ENCODE results near the gene TCF4. TPM values are rescaled to one million over a fixed set of nuclear protein-coding genes. Genes with fewer than 3 reads are reported as not detected.

Gene TCF4
- total and polyA plus RNA-seq, 7 experiments from 2014 or later = 0.94 to 21.8 (median 2.6) TPM

DNA sequence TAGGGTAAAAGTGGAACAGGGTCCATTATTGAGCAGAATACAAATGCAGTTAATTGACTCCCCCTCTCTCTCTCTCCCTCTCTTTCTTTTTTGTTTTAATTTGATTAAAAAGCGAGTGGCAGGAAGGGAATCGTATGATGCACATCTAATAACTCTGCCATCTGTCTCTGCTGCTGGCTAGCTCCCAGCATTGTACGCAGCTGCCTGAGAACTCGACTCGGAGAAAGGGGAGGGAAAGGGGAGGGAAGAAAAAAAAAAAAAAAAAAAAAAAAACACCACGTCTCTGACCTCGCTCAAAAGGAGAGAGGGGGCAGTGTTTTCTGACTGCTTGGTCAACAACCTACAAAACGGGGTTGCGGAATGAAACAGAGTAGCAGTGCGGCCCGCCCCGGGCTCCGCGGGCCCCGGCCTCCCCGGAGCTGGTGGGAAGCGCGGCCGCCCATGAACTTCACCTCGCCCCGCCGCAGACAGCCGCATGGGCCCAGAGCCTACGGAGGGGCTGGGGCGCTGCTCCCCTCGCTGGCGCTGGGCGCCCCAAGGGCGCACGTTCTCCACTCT lies 265.7 kb downstream of the TCF4 start:
- peak overlapping the region; percentile 49 to 90 (median 78) for H3K4me3 Mint-ChIP-seq
- no peaks in the 10 kb centered on the region for H3K36me3 Mint-ChIP-seq

DNA sequence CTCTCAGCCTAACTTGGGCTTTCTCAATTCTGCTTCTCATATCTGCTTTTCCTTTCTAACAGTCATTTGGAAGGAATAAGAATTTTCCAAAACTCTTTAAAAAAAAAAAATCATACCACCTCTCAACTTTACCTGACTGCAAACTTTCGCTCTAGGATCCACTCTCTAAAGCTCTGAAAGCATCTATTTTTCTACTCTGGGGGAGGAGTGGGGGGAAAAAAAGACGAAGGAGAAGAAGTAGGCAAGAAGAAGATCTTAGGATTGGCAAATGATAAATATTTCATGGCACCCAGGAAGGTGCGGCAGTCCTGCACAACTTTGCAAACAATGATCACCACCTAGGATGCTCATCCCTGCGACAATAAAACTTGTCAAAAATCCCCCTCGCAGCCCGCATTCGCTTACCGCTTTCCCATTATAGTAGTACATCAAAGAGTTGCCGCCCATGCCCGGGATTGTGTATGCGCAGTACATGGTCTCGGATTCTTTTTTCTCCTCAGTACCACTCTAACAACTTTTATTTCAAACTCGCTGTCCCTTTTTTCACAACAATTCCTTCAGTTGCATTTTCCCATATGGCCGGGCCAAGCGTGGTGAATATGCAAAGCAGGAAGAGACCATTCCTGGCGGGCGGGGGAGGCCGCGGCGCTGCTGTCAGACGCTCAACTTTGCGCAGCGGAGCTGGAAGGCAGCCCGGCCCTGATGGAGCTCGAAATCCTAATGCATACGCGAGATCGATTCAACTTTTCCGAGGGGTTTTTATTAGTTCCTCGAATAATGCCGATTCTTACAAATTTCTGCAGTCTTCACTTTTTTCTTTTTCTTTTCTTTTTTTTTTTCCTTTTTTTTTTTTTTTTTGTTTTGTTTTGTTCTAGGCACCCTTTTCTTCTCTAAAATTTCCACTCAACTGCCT lies 266.5 kb downstream of the TCF4 start:
- peak; percentile 79 for ATAC-seq

More for the DNA sequence above, 265.7 kb downstream of the TCF4 start:
- POLR2A ChIA-PET = no interaction called here
- Mint-ChIP-seq H3K27ac (no peak overlapping the region), H3K9me3 (peaks cover 0 to 7% (median 0%) of the 10 kb centered on the region in 11 donors), H3K4me1 (peaks cover 4 to 16% (median 5%) of the 10 kb centered on the region in 7 donors), H3K27me3 (peaks cover 29 to 61% (median 55%) of the 10 kb centered on the region in 5 donors)
- CTCF ChIA-PET = no interaction called here
- DNase-seq = peak in 2 of 9 donors; percentile 7 to 9
- no peaks in the 10 kb centered on the region for H3K27me3 ChIP-seq (ENCODE audit: control insufficient read depth in 2 of 2, insufficient read depth in 2 of 2, low read length in 2 of 2)
- intact Hi-C loops (cut with micrococcal nuclease) = no loop called here
- peak; percentile 69 for ATAC-seq
- H3K36me3 ChIP-seq (ENCODE audit: control insufficient read depth in 2 of 3, insufficient read depth in 3 of 3, low read length in 3 of 3) = no peaks in the 10 kb centered on the region
- H3K27ac ChIP-seq (ENCODE audit: low read depth, low read length) = no peak overlapping the region
- no peaks in the 10 kb centered on the region for H3K4me1 ChIP-seq (ENCODE audit: control insufficient read depth in 2 of 2, insufficient read depth in 2 of 2, low read length in 2 of 2)
- no peaks in the 10 kb centered on the region for H3K9me3 ChIP-seq (ENCODE audit: control insufficient read depth in 2 of 3, low read length in 3 of 3)
- H3K4me3 ChIP-seq (ENCODE audit: low read length) = no peak overlapping the region

DNA sequence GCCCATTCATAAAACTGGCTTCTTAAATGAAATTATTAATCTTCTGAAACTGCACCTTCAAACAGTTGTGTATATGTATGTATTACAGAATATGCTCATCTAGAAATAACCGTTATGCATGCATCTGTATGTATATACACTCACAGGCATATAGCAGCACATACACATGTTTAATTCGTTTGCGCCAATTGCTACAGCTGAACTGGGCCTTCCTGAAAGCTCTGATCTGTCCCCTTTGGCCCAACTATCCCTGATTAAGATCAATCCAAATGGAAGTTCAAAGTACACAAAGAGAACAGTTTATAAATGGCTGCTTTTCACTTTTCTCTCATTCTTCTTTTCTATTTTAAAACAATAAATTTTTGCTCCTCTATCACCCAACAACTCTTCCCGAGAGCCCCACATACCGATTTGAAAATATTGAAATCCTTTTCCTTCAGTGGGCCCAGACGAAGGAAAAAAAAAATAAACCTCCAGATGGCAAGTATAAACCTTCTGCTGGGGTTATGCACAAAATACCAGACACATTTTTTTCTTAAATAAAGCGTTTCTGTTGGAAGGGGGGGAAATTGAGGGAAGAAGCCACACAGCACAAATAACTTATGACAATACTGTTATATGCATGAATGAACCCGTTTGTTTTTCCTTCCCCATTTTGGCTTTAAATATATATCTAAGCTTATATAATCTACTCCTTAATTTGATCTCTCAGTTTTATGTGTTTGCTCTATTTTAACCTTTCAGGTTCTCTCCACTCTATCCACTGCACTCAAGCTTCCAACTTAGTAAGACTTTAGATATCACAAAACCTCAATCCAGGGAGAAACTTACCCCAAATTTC lies 267.3 kb downstream of the TCF4 start:
- Mint-ChIP-seq H3K27ac (no peak overlapping the region), H3K9me3 (peaks cover 0 to 7% (median 0%) of the 10 kb centered on the region in 11 donors), H3K4me3 (peak overlapping the region in 2 of 10 donors; percentile 4 to 79), H3K36me3 (no peaks in the 10 kb centered on the region), H3K4me1 (peaks cover 5 to 16% (median 9%) of the 10 kb centered on the region in 7 donors), H3K27me3 (peaks cover 29 to 57% (median 52%) of the 10 kb centered on the region in 5 donors)
- Histone ChIP-seq H3K9me3 (ENCODE audit: control insufficient read depth in 2 of 3, low read length in 3 of 3) (no peaks in the 10 kb centered on the region), H3K4me3 (ENCODE audit: low read length) (no peak overlapping the region), H3K4me1 (ENCODE audit: control insufficient read depth in 2 of 2, insufficient read depth in 2 of 2, low read length in 2 of 2) (no peaks in the 10 kb centered on the region), H3K27me3 (ENCODE audit: control insufficient read depth in 2 of 2, insufficient read depth in 2 of 2, low read length in 2 of 2) (no peaks in the 10 kb centered on the region), H3K27ac (ENCODE audit: low read depth, low read length) (no peak overlapping the region), H3K36me3 (ENCODE audit: control insufficient read depth in 2 of 3, insufficient read depth in 3 of 3, low read length in 3 of 3) (no peaks in the 10 kb centered on the region)
- intact Hi-C loops (cut with micrococcal nuclease) = no loop called here
- ChIA-PET POLR2A (no interaction called here), CTCF (no interaction called here)
- DNase-seq (no peak), ATAC-seq (no peak)

More for the DNA sequence above, 266.5 kb downstream of the TCF4 start:
- Mint-ChIP-seq H3K27me3 (peaks cover 29 to 58% (median 55%) of the 10 kb centered on the region in 5 donors), H3K4me1 (peaks cover 5 to 16% (median 7%) of the 10 kb centered on the region in 7 donors), H3K9me3 (peaks cover 0 to 7% (median 0%) of the 10 kb centered on the region in 11 donors), H3K27ac (no peak overlapping the region), H3K36me3 (no peaks in the 10 kb centered on the region), H3K4me3 (peak overlapping the region; percentile 49 to 90 (median 78))
- DNase-seq = peak in 4 of 9 donors; percentile 9 to 41 (median 20)
- Histone ChIP-seq H3K27me3 (ENCODE audit: control insufficient read depth in 2 of 2, insufficient read depth in 2 of 2, low read length in 2 of 2) (no peaks in the 10 kb centered on the region), H3K4me1 (ENCODE audit: control insufficient read depth in 2 of 2, insufficient read depth in 2 of 2, low read length in 2 of 2) (no peaks in the 10 kb centered on the region), H3K9me3 (ENCODE audit: control insufficient read depth in 2 of 3, low read length in 3 of 3) (no peaks in the 10 kb centered on the region), H3K36me3 (ENCODE audit: control insufficient read depth in 2 of 3, insufficient read depth in 3 of 3, low read length in 3 of 3) (no peaks in the 10 kb centered on the region), H3K4me3 (ENCODE audit: low read length) (no peak overlapping the region), H3K27ac (ENCODE audit: low read depth, low read length) (no peak overlapping the region)
- intact Hi-C loops (cut with micrococcal nuclease) = no loop called here
- ChIA-PET CTCF (no interaction called here), POLR2A (no interaction called here)

- CTCF ChIA-PET = no interaction called here
- H3K4me1 ChIP-seq (ENCODE audit: control insufficient read depth in 2 of 2, insufficient read depth in 2 of 2, low read length in 2 of 2) = no peaks in the 10 kb centered on the region
- peaks cover 5 to 16% (median 9%) of the 10 kb centered on the region in 7 donors for H3K4me1 Mint-ChIP-seq
These were observed 268.4 kb downstream of the TCF4 start for GRCh38 chr18:55319459-55320193.

DNA sequence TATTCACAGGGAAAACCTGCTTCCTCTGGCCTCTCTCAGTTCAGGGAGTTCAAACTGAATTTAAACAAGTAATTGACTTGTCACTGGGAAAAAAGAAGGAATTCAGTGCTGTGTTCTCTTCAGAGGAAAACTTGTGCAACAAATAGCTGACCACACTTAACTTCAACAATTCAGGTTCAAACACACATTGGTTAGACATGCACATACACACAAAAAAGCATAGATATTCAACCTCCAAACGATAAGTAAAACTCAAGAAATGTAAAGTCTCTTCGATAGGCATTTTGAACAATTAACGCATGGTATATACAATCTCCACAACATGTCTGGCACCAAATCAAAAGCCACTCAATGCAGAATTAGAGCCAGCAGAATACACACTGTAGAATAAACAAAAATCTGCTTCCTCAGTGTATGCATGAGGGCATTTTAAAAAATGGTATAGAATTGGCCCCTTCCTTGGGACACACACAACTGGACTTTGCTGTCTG lies 269.0 kb downstream of the TCF4 start:
- H3K9me3 Mint-ChIP-seq = peaks cover 0 to 7% (median 0%) of the 10 kb centered on the region in 11 donors
- H3K36me3 ChIP-seq (ENCODE audit: control insufficient read depth in 2 of 3, insufficient read depth in 3 of 3, low read length in 3 of 3) = no peaks in the 10 kb centered on the region
- H3K4me3 ChIP-seq (ENCODE audit: low read length) = no peak overlapping the region
- CTCF ChIA-PET = no interaction called here
- H3K4me3 Mint-ChIP-seq = no peak overlapping the region
- ATAC-seq = no peak
- no peak overlapping the region for H3K27ac ChIP-seq (ENCODE audit: low read depth, low read length)
- intact Hi-C loops (cut with micrococcal nuclease) = no loop called here
- peaks cover 32 to 56% (median 39%) of the 10 kb centered on the region in 5 donors for H3K27me3 Mint-ChIP-seq
- no peaks in the 10 kb centered on the region for H3K36me3 Mint-ChIP-seq
- DNase-seq = no peak
- no peaks in the 10 kb centered on the region for H3K4me1 ChIP-seq (ENCODE audit: control insufficient read depth in 2 of 2, insufficient read depth in 2 of 2, low read length in 2 of 2)
- peaks cover 5 to 16% (median 9%) of the 10 kb centered on the region in 7 donors for H3K4me1 Mint-ChIP-seq
- POLR2A ChIA-PET = interaction anchor here (0.6 kb wide), 1 partner anchor 78 kb away, joined by 3 read pairs; no protein-coding TSS in a partner anchor
- no peak overlapping the region for H3K27ac Mint-ChIP-seq
- no peaks in the 10 kb centered on the region for H3K27me3 ChIP-seq (ENCODE audit: control insufficient read depth in 2 of 2, insufficient read depth in 2 of 2, low read length in 2 of 2)
- no peaks in the 10 kb centered on the region for H3K9me3 ChIP-seq (ENCODE audit: control insufficient read depth in 2 of 3, low read length in 3 of 3)

More at GRCh38 chr18:55319459-55320193, 268.4 kb downstream of the TCF4 start:
- POLR2A ChIA-PET = no interaction called here
- Mint-ChIP-seq H3K27me3 (peaks cover 32 to 56% (median 44%) of the 10 kb centered on the region in 5 donors), H3K27ac (no peak overlapping the region), H3K36me3 (no peaks in the 10 kb centered on the region), H3K4me3 (no peak overlapping the region), H3K9me3 (peaks cover 0 to 7% (median 0%) of the 10 kb centered on the region in 11 donors)
- no peak overlapping the region for H3K4me3 ChIP-seq (ENCODE audit: low read length)
- no peaks in the 10 kb centered on the region for H3K27me3 ChIP-seq (ENCODE audit: control insufficient read depth in 2 of 2, insufficient read depth in 2 of 2, low read length in 2 of 2)
- intact Hi-C loops (cut with micrococcal nuclease) = no loop called here
- DNase-seq (no peak), ATAC-seq (no peak)
- H3K9me3 ChIP-seq (ENCODE audit: control insufficient read depth in 2 of 3, low read length in 3 of 3) = no peaks in the 10 kb centered on the region
- no peak overlapping the region for H3K27ac ChIP-seq (ENCODE audit: low read depth, low read length)
- no peaks in the 10 kb centered on the region for H3K36me3 ChIP-seq (ENCODE audit: control insufficient read depth in 2 of 3, insufficient read depth in 3 of 3, low read length in 3 of 3)

GRCh38 chr18:55317864-55318263 lies 270.1 kb downstream of the TCF4 start:
- ATAC-seq = no peak
- H3K27me3 Mint-ChIP-seq = peaks cover 26 to 47% (median 35%) of the 10 kb centered on the region in 5 donors

More at GRCh38 chr18:55317864-55318263, 270.1 kb downstream of the TCF4 start:
- H3K9me3 Mint-ChIP-seq = peaks cover 0 to 5% (median 0%) of the 10 kb centered on the region in 11 donors
- no peak overlapping the region for H3K4me3 Mint-ChIP-seq
- ChIA-PET CTCF (no interaction called here), POLR2A (no interaction called here)
- no peak overlapping the region for H3K27ac Mint-ChIP-seq
- no peak for DNase-seq
- no peak overlapping the region for H3K27ac ChIP-seq (ENCODE audit: low read depth, low read length)
- H3K4me1 ChIP-seq (ENCODE audit: control insufficient read depth in 2 of 2, insufficient read depth in 2 of 2, low read length in 2 of 2) = no peaks in the 10 kb centered on the region
- H3K36me3 ChIP-seq (ENCODE audit: control insufficient read depth in 2 of 3, insufficient read depth in 3 of 3, low read length in 3 of 3) = no peaks in the 10 kb centered on the region
- no peaks in the 10 kb centered on the region for H3K27me3 ChIP-seq (ENCODE audit: control insufficient read depth in 2 of 2, insufficient read depth in 2 of 2, low read length in 2 of 2)
- intact Hi-C loops (cut with micrococcal nuclease) = no loop called here
- no peaks in the 10 kb centered on the region for H3K36me3 Mint-ChIP-seq
- H3K9me3 ChIP-seq (ENCODE audit: control insufficient read depth in 2 of 3, low read length in 3 of 3) = no peaks in the 10 kb centered on the region
- no peak overlapping the region for H3K4me3 ChIP-seq (ENCODE audit: low read length)
- H3K4me1 Mint-ChIP-seq = peaks cover 5 to 10% (median 9%) of the 10 kb centered on the region in 7 donors

Data from naive thymus-derived CD4-positive, alpha-beta T cell (primary cell).